Measurements from ENCODE around the gene EGFLAM.

- TF ChIP-seq HNRNPUL1 (IDR thresholded peaks at IDR 0.05; ENCODE audit: low read length) (no peak), BMI1 (IDR thresholded peaks at IDR 0.05; ENCODE audit: low read length) (no peak), CC2D1A (IDR thresholded peaks at IDR 0.05) (no peak), HDAC3 (IDR thresholded peaks at IDR 0.05; ENCODE audit: borderline replicate concordance, partially characterized antibody) (no peak), MAX (CRISPR knock-in tag; IDR thresholded peaks at IDR 0.05) (no peak), TAF1 (IDR thresholded peaks at IDR 0.05; ENCODE audit: control insufficient read depth, extremely low read depth, insufficient read depth, low read length, severe bottlenecking) (no peak), KLF6 (CRISPR knock-in tag; IDR thresholded peaks at IDR 0.05; ENCODE audit: borderline replicate concordance) (no peak), TCF7L2 (IDR thresholded peaks at IDR 0.05; ENCODE audit: low read depth, low read length) (no peak), POLR2G (IDR thresholded peaks at IDR 0.05; ENCODE audit: low read depth, low read length) (no peak)
These were observed 47.0 kb upstream of the EGFLAM start for GRCh38 chr5:38211354-38211710.

All from K562 (cell line).